Thyroid gland (tissue), 4 donors: Measurements from ENCODE around the gene HOXD10. TPM values are rescaled to one million over a fixed set of nuclear protein-coding genes. Genes with fewer than 3 reads are reported as not detected.
A peak's percentile ranks its signal among the peaks of the same experiment; 100 is the strongest.

ENCODE experiments used
- DNase-seq, 2 donors: peaks; one replicate each; pipeline ENCODE4 v3.0.0-alpha.2; 2019
- H3K27ac ChIP-seq, 3 donors: fragments of 200-600 bp; sonication (generic); 1 replicate in 2 of 3; 2 replicates in 1 of 3; pipeline ENCODE4 v1.5.1; 2016 to 2019; ENCODE audit warnings: mild to moderate bottlenecking in 1 of 3, moderate library complexity in 1 of 3
- H3K27me3 ChIP-seq: fragments of 200-600 bp; sonication (generic); one replicate; pipeline ENCODE4 v1.5.1; 2019
- H3K36me3 ChIP-seq, 2 donors: fragments of 200-600 bp; sonication (generic); one replicate each; pipeline ENCODE4 v1.5.1; 2016 to 2019
- H3K4me1 ChIP-seq, 2 donors: fragments of 200-600 bp; sonication (generic); one replicate each; pipeline ENCODE4 v1.5.1; 2017 to 2019
- H3K4me3 ChIP-seq, 3 donors: fragments of 200-600 bp; sonication (generic); replicated peaks in 1 of 3; 1 replicate in 2 of 3; 2 replicates in 1 of 3; pipeline ENCODE4 v1.5.1; 2016; ENCODE audit warnings: mild to moderate bottlenecking in 1 of 3
- H3K9me3 ChIP-seq: fragments of 200-600 bp; sonication (generic); one replicate; pipeline ENCODE4 v1.5.1; 2017
- POLR2A ChIP-seq, 2 donors: fragments of 450-650 bp; IDR thresholded peaks; one replicate each; pipeline ENCODE4 v1.6.1; 2017; ENCODE audit warnings: antibody characterized with exemption in 2 of 2, mild to moderate bottlenecking in 2 of 2, moderate library complexity in 1 of 2
- WGBS, 2 donors: methylation state at CpG; one replicate each; pipeline ENCODE4 v1.1.5; 2017; 5-methylcytosine and 5-hydroxymethylcytosine counted together
- intact Hi-C: fragments of 100-400 bp; cut with DNase I; formaldehyde crosslinking; loops from one replicate; pipeline ENCODE4 v1.15.1; 2023
- total RNA-seq, 4 donors: library from RNA; depleted of rRNA; stranded (reverse); fragments of >200 nt; gene quantifications; one replicate each; pipeline ENCODE4 v1.2.3, GENCODE V29; 2016
- TF ChIP-seq, protein P1 (sequence below), 6 experiments: fragments of 200-600 bp in 3 of 6; fragments of 450-650 bp in 3 of 6; sonication (generic) in 3 of 6; IDR thresholded peaks; one replicate each; pipeline ENCODE4 v1.5.1; 2016 to 2019; ENCODE audit warnings: antibody characterized with exemption in 6 of 6, mild to moderate bottlenecking in 2 of 6, inconsistent platforms in 1 of 6, moderate library complexity in 1 of 6

The HOXD10 gene
- under 1 TPM in 2 of 4 donors, not detected in 2; 0.33 to 0.54 TPM for total RNA-seq

DNA sequence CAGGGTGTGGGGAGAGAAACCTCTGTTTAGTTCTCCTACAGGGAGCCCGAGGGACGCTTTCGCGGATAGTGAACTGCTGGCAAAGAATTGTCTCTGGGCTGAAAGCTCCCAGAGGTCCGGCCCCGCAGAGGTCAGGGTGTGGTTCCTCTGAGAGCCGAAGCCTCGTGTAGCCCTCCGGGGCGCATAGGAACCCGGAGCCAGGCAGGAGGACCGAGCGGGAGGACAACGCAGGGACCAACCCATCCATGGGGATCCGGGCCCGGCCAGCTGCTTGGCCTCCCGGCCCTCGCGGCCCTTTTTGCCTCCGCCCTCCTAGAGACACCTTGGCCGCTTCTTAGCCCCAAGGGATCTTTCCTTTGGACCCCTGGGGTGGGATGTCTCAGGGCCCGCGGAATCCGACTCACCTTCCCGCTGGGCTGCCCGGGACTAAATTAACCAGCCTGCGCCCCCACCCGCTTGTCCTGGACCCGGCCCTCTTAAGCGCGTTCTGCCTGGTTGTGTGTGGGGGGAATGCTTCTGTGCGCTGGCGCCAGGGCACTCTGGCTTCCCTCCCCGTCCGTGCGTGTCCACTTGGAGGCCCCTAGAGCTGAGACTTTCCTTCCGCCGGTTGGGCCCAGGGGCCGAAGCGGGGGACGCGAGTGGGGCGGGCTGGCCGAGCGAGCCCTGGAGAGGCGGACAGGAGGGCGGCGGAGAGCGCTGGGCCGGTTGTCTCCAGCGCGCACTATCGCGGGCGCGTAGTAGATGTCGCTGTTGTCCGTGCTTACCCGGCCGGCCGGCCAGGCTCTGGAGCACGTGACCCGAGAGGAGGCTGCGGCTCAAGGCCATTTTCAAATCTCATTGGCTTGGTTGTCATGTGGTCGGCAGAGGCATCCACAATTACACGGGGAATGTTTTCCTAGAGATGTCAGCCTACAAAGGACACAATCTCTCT is at the start of gene HOXD10:
TSS of gene HOXD10 (plus strand) at position 896 of the 931 bp plus-strand sequence. CDS start 56 bp downstream, outside the sequence.
- intact Hi-C loops, result no loop called here
- H3K27ac ChIP-seq, result no peak within 1 kb of the TSS
- peak in 1 of 2 donors; percentile 28 for DNase-seq
- no peaks in the 10 kb centered on the region for H3K36me3 ChIP-seq
- no peaks in the 10 kb centered on the region for H3K4me1 ChIP-seq
- peaks cover 67% of the 10 kb centered on the region for H3K27me3 ChIP-seq
- WGBS, 2 donors, result 4 to 6% methylated on average over 25 to 29 of the region's 66 CpGs
- TF ChIP-seq, protein P1, sequence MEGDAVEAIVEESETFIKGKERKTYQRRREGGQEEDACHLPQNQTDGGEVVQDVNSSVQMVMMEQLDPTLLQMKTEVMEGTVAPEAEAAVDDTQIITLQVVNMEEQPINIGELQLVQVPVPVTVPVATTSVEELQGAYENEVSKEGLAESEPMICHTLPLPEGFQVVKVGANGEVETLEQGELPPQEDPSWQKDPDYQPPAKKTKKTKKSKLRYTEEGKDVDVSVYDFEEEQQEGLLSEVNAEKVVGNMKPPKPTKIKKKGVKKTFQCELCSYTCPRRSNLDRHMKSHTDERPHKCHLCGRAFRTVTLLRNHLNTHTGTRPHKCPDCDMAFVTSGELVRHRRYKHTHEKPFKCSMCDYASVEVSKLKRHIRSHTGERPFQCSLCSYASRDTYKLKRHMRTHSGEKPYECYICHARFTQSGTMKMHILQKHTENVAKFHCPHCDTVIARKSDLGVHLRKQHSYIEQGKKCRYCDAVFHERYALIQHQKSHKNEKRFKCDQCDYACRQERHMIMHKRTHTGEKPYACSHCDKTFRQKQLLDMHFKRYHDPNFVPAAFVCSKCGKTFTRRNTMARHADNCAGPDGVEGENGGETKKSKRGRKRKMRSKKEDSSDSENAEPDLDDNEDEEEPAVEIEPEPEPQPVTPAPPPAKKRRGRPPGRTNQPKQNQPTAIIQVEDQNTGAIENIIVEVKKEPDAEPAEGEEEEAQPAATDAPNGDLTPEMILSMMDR (IDR thresholded peaks at IDR 0.05), result peak in 1 of 6 experiments; percentile 4
- TF ChIP-seq POLR2A (IDR thresholded peaks at IDR 0.05), result peak in 1 of 2 donors; percentile 12
- no peaks in the 10 kb centered on the region for H3K9me3 ChIP-seq
- H3K4me3 ChIP-seq, result no peak within 1 kb of the TSS

DNA sequence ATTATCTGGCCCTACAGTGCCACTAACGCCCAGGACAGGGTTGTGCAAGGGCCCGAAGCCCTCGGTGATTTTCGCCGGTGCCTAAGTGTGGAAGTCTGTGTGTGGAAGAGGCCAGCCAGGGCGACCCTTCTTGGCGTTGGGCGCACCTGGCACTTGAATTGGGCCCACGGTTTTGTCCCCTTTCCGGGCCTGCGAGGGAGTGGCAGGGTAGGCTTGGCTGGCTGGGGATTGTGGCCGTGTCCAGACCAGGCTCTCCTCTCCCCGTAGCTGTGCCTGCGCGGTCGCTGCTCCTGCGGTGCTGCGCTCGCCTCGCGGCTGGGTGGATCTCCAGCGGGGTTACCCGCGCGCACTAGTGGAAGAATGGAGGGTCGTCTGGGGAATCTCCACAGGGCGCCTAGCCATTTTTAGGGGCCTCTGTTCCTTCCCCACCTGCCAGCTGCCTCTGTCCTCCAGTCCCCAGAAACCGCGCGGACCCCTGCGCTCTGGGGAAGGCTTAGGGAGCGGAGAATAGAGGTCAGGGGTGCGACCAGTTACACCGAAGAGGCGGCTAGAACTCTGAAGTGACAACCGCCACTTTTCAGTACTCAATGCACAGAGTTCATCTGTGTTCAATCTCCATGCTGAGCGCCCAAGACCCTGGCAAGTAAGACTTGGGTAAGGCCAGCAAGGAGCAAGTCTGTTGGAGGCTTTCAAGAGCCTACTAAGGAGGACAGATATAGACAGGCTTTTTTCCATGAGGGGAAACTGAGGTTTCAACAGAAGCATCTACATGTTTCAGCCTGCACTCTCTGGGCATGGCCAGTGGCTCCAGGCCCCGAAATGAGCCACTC is 48.8 kb upstream of the HOXD10 start:
- 7 to 11% methylated on average over 35 to 37 of the region's 38 CpGs for WGBS, 2 donors
- TF ChIP-seq POLR2A (IDR thresholded peaks at IDR 0.05), result no peak
- TF ChIP-seq, protein P1 (IDR thresholded peaks at IDR 0.05), result no peak
- Histone ChIP-seq H3K4me1 (peaks cover 5 to 16% of the 10 kb centered on the region in 2 donors), H3K27ac (no peak overlapping the region), H3K4me3 (no peak overlapping the region), H3K27me3 (peaks cover 46% of the 10 kb centered on the region), H3K36me3 (no peaks in the 10 kb centered on the region), H3K9me3 (no peaks in the 10 kb centered on the region)
- DNase-seq, result no peak
- intact Hi-C loops, result no loop called here

DNA sequence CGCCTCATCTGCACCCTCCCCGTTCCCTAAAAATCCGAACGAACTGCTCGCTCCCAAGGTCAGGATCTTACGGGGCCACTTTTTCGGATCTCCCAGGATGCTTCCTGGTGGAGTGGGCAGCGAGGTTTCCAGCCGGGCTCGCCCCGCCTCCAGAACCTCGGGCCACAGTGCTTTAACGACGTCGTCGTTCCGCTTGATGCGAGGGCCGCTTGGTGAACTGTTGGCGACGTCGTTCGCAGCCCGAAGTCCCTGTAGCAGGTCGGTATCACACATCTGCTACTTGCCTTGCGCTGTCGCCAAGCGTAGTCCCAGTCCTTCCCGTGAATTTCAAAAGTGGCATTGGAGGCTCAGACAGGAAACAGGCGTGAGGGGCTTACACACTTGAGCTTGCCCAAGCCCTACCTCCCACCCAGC is 48.2 kb upstream of the HOXD10 start:
- Histone ChIP-seq H3K27ac (no peak overlapping the region), H3K36me3 (no peaks in the 10 kb centered on the region), H3K4me1 (peaks cover 5 to 16% of the 10 kb centered on the region in 2 donors), H3K9me3 (no peaks in the 10 kb centered on the region), H3K27me3 (peaks cover 53% of the 10 kb centered on the region), H3K4me3 (no peak overlapping the region)
- no peak for DNase-seq
- TF ChIP-seq, protein P1 (IDR thresholded peaks at IDR 0.05), result no peak
- no peak for TF ChIP-seq POLR2A (IDR thresholded peaks at IDR 0.05)
- WGBS, 2 donors, result 6 to 9% methylated on average over 13 to 26 of the region's 30 CpGs
- intact Hi-C loops, result no loop called here

DNA sequence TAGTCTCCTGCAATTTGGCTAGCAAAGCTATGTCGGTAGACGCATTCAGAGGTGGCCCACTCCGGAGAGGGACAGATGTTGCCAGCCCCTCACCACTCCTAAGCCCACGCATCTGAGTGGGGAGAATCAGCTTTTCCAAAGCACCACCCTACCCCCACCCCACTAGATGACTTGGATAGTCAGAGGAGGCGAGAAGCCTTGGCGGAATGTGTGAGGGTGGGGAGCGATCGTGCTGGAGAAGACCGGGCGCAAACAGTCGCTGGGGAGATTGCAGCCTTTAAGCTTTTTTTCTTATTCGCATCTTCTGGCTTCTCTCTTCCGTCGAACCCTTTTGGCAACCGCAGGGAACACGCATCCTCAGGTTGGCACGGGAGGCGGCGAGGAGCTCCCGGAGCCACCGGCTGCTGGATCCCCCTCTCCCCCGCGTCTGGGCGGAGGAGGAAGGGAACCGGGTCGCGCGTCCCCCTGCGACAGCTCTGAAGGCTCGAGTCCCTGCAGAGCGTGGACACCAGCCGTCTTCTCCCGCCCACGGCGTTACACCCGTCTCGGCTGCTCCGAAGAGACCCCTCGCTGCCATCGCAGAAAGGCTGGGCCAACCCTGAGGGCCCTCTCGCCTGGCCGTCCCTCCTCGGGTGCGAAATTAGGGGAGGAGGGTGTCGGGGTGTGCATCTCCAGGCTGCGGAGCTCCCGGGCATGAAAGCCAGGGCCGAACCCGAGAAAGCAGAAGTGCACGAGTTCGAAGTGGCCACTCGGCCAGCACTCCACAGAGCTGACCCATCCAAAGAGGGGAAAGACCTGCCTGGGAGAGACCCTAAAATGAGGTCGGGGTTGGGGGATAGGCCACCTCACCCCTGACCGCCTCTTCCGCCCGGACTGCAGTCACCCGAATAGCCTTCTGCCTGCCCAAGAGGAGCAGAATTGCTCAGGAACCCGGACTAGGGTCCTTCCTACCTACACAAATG is 45.0 kb upstream of the HOXD10 start:
- Histone ChIP-seq H3K4me1 (peaks cover 5 to 16% of the 10 kb centered on the region in 2 donors), H3K27ac (no peak overlapping the region), H3K9me3 (no peaks in the 10 kb centered on the region), H3K27me3 (peaks cover 76% of the 10 kb centered on the region), H3K4me3 (no peak overlapping the region), H3K36me3 (no peaks in the 10 kb centered on the region)
- WGBS, 2 donors, result 9% methylated on average over 16 to 28 of the region's 58 CpGs
- intact Hi-C loops, result no loop called here
- no peak for DNase-seq
- TF ChIP-seq, protein P1 (IDR thresholded peaks at IDR 0.05), result no peak
- TF ChIP-seq POLR2A (IDR thresholded peaks at IDR 0.05), result no peak
